Endometrium (tissue), 2 donors: ENCODE results near the gene THSD7B.

Experiments
- FAIRE-seq: peaks from 2 replicates; lab custom pipeline; 2012; peaks lifted over from hg19 to GRCh38; lab: Jason Lieb, UNC
- donor health status: control.
- donor health status: control.

The THSD7B gene

GRCh38 chr2:137155356-137156104, 390.2 kb downstream of the THSD7B start:
- FAIRE-seq = no peak

GRCh38 chr2:137156221-137156844, 391.0 kb downstream of the THSD7B start:
- no peak for FAIRE-seq

GRCh38 chr2:137157851-137158250, 392.5 kb downstream of the THSD7B start:
- FAIRE-seq = no peak

- FAIRE-seq = no peak
These were observed 395.9 kb downstream of the THSD7B start for GRCh38 chr2:137161250-137161649.

- no peak for FAIRE-seq
These were observed 400.6 kb downstream of the THSD7B start for GRCh38 chr2:137165968-137166367.

- no peak for FAIRE-seq
These were observed 402.3 kb downstream of the THSD7B start for GRCh38 chr2:137167651-137168050.

- FAIRE-seq = no peak
These were observed 403.2 kb downstream of the THSD7B start for GRCh38 chr2:137168552-137168951.

- no peak for FAIRE-seq
These were observed 406.8 kb downstream of the THSD7B start for GRCh38 chr2:137172162-137172561.

GRCh38 chr2:137173463-137173862, 408.1 kb downstream of the THSD7B start:
- FAIRE-seq = no peak

GRCh38 chr2:137175246-137175645, 409.9 kb downstream of the THSD7B start:
- no peak for FAIRE-seq

GRCh38 chr2:137178951-137179377, 413.6 kb downstream of the THSD7B start:
- FAIRE-seq = no peak

- no peak for FAIRE-seq
These were observed 414.2 kb downstream of the THSD7B start for GRCh38 chr2:137179542-137179941.

GRCh38 chr2:137180012-137180411, 414.7 kb downstream of the THSD7B start:
- FAIRE-seq = no peak

- FAIRE-seq = no peak
These were observed 416.0 kb downstream of the THSD7B start for GRCh38 chr2:137181370-137181769.

GRCh38 chr2:137182071-137182470, 416.7 kb downstream of the THSD7B start:
- FAIRE-seq = no peak

GRCh38 chr2:137183206-137183898, 418.0 kb downstream of the THSD7B start:
- FAIRE-seq = no peak

GRCh38 chr2:137185378-137186078, 420.2 kb downstream of the THSD7B start:
- no peak for FAIRE-seq

- FAIRE-seq = no peak
These were observed 421.9 kb downstream of the THSD7B start for GRCh38 chr2:137187216-137187615.

GRCh38 chr2:137190411-137191195, 425.3 kb downstream of the THSD7B start:
- no peak for FAIRE-seq

GRCh38 chr2:137192366-137193310, 427.3 kb downstream of the THSD7B start:
- FAIRE-seq = no peak

GRCh38 chr2:137193401-137193800, 428.1 kb downstream of the THSD7B start:
- FAIRE-seq = no peak
